CD4-positive, CD25-positive, alpha-beta regulatory T cell (primary cell): ENCODE measurements around the gene NACC2. TPM values are rescaled to one million over a fixed set of nuclear protein-coding genes. Genes with fewer than 3 reads are reported as not detected.
A peak's percentile ranks its signal among the peaks of the same experiment; 100 is the strongest.

Experiments used
- ATAC-seq, 2 donors: fragments of 150-1000 bp; cut with Tn5 transposase; one replicate each; pipeline ENCODE4 v1.10.0; 2021; ENCODE audit warnings: low read depth in 2 of 2, moderate number of reproducible peaks in 2 of 2, moderate library complexity in 1 of 2
- DNase-seq, 3 donors: peaks; one replicate each; pipeline versions ENCODE4 v3.0.0 to v3.0.0-alpha.2; 2012 to 2022; ENCODE audit warnings: mixed read lengths in 1 of 3
- H3K27ac ChIP-seq: one replicate; pipeline ENCODE4 v1.7.0; 2013; ENCODE audit warnings: mild to moderate bottlenecking, low read length; ENCODE audit not compliant: insufficient read depth, poor library complexity, severe bottlenecking
- H3K27me3 ChIP-seq: one replicate; pipeline ENCODE4 v1.7.0; 2013; ENCODE audit warnings: low read length; ENCODE audit not compliant: control insufficient read depth, insufficient read depth
- H3K36me3 ChIP-seq: one replicate; pipeline ENCODE4 v1.7.0; 2013; ENCODE audit warnings: mild to moderate bottlenecking, low read length, moderate library complexity; ENCODE audit not compliant: control insufficient read depth, insufficient read depth
- H3K4me1 ChIP-seq: 2 replicates; pipeline ENCODE4 v1.7.0; 2013; ENCODE audit warnings: mild to moderate bottlenecking, low read length; ENCODE audit not compliant: insufficient read depth, control insufficient read depth, poor library complexity, severe bottlenecking
- H3K4me3 ChIP-seq: one replicate; pipeline ENCODE4 v1.7.0; 2013; ENCODE audit warnings: low read depth, mild to moderate bottlenecking, low read length, moderate library complexity
- H3K9me3 ChIP-seq, 2 experiments: 1 replicate in 1 of 2; 2 replicates in 1 of 2; pipeline ENCODE4 v1.7.0; 2013; ENCODE audit warnings: low read length in 2 of 2, mild to moderate bottlenecking in 1 of 2, moderate library complexity in 1 of 2; ENCODE audit not compliant: control insufficient read depth in 2 of 2
- H3K27ac Mint-ChIP-seq, 3 donors: one replicate each; pipeline ENCODE4 v1.8.0; 2020 to 2022; ENCODE audit warnings: mild to moderate bottlenecking in 3 of 3, mixed read lengths in 3 of 3, moderate library complexity in 2 of 3
- H3K27me3 Mint-ChIP-seq: one replicate; pipeline ENCODE4 v1.8.0; 2022; ENCODE audit warnings: mild to moderate bottlenecking, mixed read lengths
- H3K36me3 Mint-ChIP-seq: one replicate; pipeline ENCODE4 v1.8.0; 2020; ENCODE audit warnings: mixed read lengths
- H3K4me1 Mint-ChIP-seq, 4 donors: one replicate each; pipeline ENCODE4 v1.8.0; 2020 to 2022; ENCODE audit warnings: mixed read lengths in 4 of 4, mild to moderate bottlenecking in 1 of 4
- H3K4me3 Mint-ChIP-seq, 4 donors: one replicate each; pipeline ENCODE4 v1.8.0; 2020 to 2022; ENCODE audit warnings: mild to moderate bottlenecking in 4 of 4, mixed read lengths in 4 of 4, moderate library complexity in 3 of 4
- H3K9me3 Mint-ChIP-seq, 7 donors: one replicate each; pipeline ENCODE4 v1.8.0; 2020 to 2022; ENCODE audit warnings: mixed read lengths in 7 of 7, mild to moderate bottlenecking in 3 of 7, moderate library complexity in 2 of 7
- polyA plus RNA-seq, 4 donors: library from polyadenylated mRNA; unstranded; fragments of 300-500 nt; fragmentation: Illumina TruSeq; gene quantifications; one replicate each; pipeline ENCODE4 v1.2.3, GENCODE V29; 2021
- total RNA-seq: library from RNA; stranded (reverse); gene quantifications from one replicate; pipeline ENCODE4 v1.2.3, GENCODE V29; 2022

The NACC2 gene
- total and polyA plus RNA-seq, 5 donors from 2014 or later: 0.76 to 4.8 (median 1.0) TPM

- ATAC-seq (no peak), DNase-seq (no peak)
- Histone ChIP-seq H3K27me3 (no peaks in the 10 kb centered on the region), H3K4me3 (no peak overlapping the region), H3K9me3 (no peaks in the 10 kb centered on the region), H3K4me1 (peaks cover 17% of the 10 kb centered on the region), H3K27ac (no peak overlapping the region), H3K36me3 (no peaks in the 10 kb centered on the region)
- H3K9me3 Mint-ChIP-seq: no peaks in the 10 kb centered on the region
- H3K27me3 Mint-ChIP-seq: peaks cover 26% of the 10 kb centered on the region
- no peak overlapping the region for H3K27ac Mint-ChIP-seq
- H3K4me1 Mint-ChIP-seq: peaks cover 5 to 34% (median 18%) of the 10 kb centered on the region in 4 donors
- no peaks in the 10 kb centered on the region for H3K36me3 Mint-ChIP-seq
- peak overlapping the region in 2 of 4 donors; percentile 2 to 76 for H3K4me3 Mint-ChIP-seq
Measured at GRCh38 chr9:135963938-135964337, 131.2 kb downstream of the NACC2 start.

GRCh38 chr9:135963338-135963737 lies 131.8 kb downstream of the NACC2 start:
- Histone ChIP-seq H3K9me3 (no peaks in the 10 kb centered on the region), H3K4me3 (no peak overlapping the region), H3K27me3 (no peaks in the 10 kb centered on the region), H3K27ac (no peak overlapping the region), H3K36me3 (no peaks in the 10 kb centered on the region), H3K4me1 (peaks cover 17% of the 10 kb centered on the region)
- no peak for DNase-seq
- Mint-ChIP-seq H3K4me1 (peaks cover 5 to 39% (median 22%) of the 10 kb centered on the region in 4 donors), H3K27me3 (peaks cover 26% of the 10 kb centered on the region), H3K27ac (peak overlapping the region in 1 of 3 donors; percentile 71), H3K9me3 (no peaks in the 10 kb centered on the region), H3K4me3 (peak overlapping the region in 2 of 4 donors; percentile 51 to 76), H3K36me3 (no peaks in the 10 kb centered on the region)
- ATAC-seq: no peak

GRCh38 chr9:135962696-135963307 lies 132.3 kb downstream of the NACC2 start:
- peak overlapping the region in 3 of 4 donors; percentile 15 to 76 (median 29) for H3K4me3 Mint-ChIP-seq
- H3K36me3 Mint-ChIP-seq: no peaks in the 10 kb centered on the region
- Histone ChIP-seq H3K9me3 (no peaks in the 10 kb centered on the region), H3K36me3 (no peaks in the 10 kb centered on the region), H3K4me3 (no peak overlapping the region), H3K27ac (no peak overlapping the region), H3K4me1 (peaks cover 17% of the 10 kb centered on the region), H3K27me3 (no peaks in the 10 kb centered on the region)
- H3K4me1 Mint-ChIP-seq: peaks cover 5 to 41% (median 22%) of the 10 kb centered on the region in 4 donors
- DNase-seq (no peak), ATAC-seq (no peak)
- H3K27me3 Mint-ChIP-seq: peaks cover 26% of the 10 kb centered on the region
- H3K27ac Mint-ChIP-seq: peak overlapping the region in 2 of 3 donors; percentile 71 to 72
- H3K9me3 Mint-ChIP-seq: no peaks in the 10 kb centered on the region

GRCh38 chr9:135961811-135962695 lies 133.0 kb downstream of the NACC2 start:
- Histone ChIP-seq H3K9me3 (no peaks in the 10 kb centered on the region), H3K36me3 (no peaks in the 10 kb centered on the region), H3K4me3 (peak overlapping the region; percentile 60), H3K4me1 (peaks cover 17% of the 10 kb centered on the region), H3K27ac (no peak overlapping the region), H3K27me3 (no peaks in the 10 kb centered on the region)
- no peak for DNase-seq
- H3K27ac Mint-ChIP-seq: peak overlapping the region in 2 of 3 donors; percentile 80 to 92
- H3K4me3 Mint-ChIP-seq: peak overlapping the region; percentile 75 to 88 (median 86)
- no peak for ATAC-seq
- peaks cover 5 to 36% (median 17%) of the 10 kb centered on the region in 4 donors for H3K4me1 Mint-ChIP-seq
- peaks cover 21% of the 10 kb centered on the region for H3K27me3 Mint-ChIP-seq
- no peaks in the 10 kb centered on the region for H3K36me3 Mint-ChIP-seq
- no peaks in the 10 kb centered on the region for H3K9me3 Mint-ChIP-seq

- ATAC-seq (peak; percentile 93), DNase-seq (peak; percentile 92 to 97 (median 95))
- Histone ChIP-seq H3K27me3 (no peaks in the 10 kb centered on the region), H3K36me3 (no peaks in the 10 kb centered on the region), H3K4me1 (peaks cover 17% of the 10 kb centered on the region), H3K4me3 (peak within 1 kb of the TSS; percentile 60), H3K27ac (peak within 1 kb of the TSS; percentile 57), H3K9me3 (no peaks in the 10 kb centered on the region)
- peak within 1 kb of the TSS; percentile 79 to 93 (median 92) for H3K27ac Mint-ChIP-seq
- no peaks in the 10 kb centered on the region for H3K36me3 Mint-ChIP-seq
- peak within 1 kb of the TSS; percentile 88 to 93 (median 88) for H3K4me3 Mint-ChIP-seq
- peaks cover 21% of the 10 kb centered on the region for H3K27me3 Mint-ChIP-seq
- H3K9me3 Mint-ChIP-seq: no peaks in the 10 kb centered on the region
- peaks cover 5 to 39% (median 18%) of the 10 kb centered on the region in 4 donors for H3K4me1 Mint-ChIP-seq
Measured at GRCh38 chr9:135961277-135961715, 133.8 kb downstream of the NACC2 start, which contains the start of gene UBAC1. TSS of gene UBAC1 (minus strand) at chr9:135961373. CDS start at chr9:135961162, 211 bp downstream.

GRCh38 chr9:135960411-135961276 lies 134.4 kb downstream of the NACC2 start:
- peak in 1 of 3 donors; percentile 20 for DNase-seq
- no peaks in the 10 kb centered on the region for H3K9me3 Mint-ChIP-seq

GRCh38 chr9:135959814-135960213 lies 135.3 kb downstream of the NACC2 start:
- no peaks in the 10 kb centered on the region for H3K9me3 Mint-ChIP-seq

More at GRCh38 chr9:135960411-135961276, 134.4 kb downstream of the NACC2 start:
- Histone ChIP-seq H3K27ac (peak overlapping the region; percentile 57), H3K9me3 (no peaks in the 10 kb centered on the region), H3K36me3 (no peaks in the 10 kb centered on the region), H3K4me3 (peak overlapping the region; percentile 58), H3K27me3 (no peaks in the 10 kb centered on the region), H3K4me1 (peaks cover 17% of the 10 kb centered on the region)
- H3K4me1 Mint-ChIP-seq: peaks cover 5 to 41% (median 18%) of the 10 kb centered on the region in 4 donors
- no peak for ATAC-seq
- H3K36me3 Mint-ChIP-seq: no peaks in the 10 kb centered on the region
- H3K27ac Mint-ChIP-seq: peak overlapping the region in 2 of 3 donors; percentile 55 to 93
- peak overlapping the region; percentile 86 to 93 (median 88) for H3K4me3 Mint-ChIP-seq
- H3K27me3 Mint-ChIP-seq: peaks cover 21% of the 10 kb centered on the region

More at GRCh38 chr9:135959814-135960213, 135.3 kb downstream of the NACC2 start:
- Histone ChIP-seq H3K36me3 (peaks cover 2% of the 10 kb centered on the region), H3K27me3 (no peaks in the 10 kb centered on the region), H3K27ac (no peak overlapping the region), H3K4me3 (peak overlapping the region; percentile 58), H3K4me1 (peaks cover 17% of the 10 kb centered on the region), H3K9me3 (no peaks in the 10 kb centered on the region)
- Mint-ChIP-seq H3K4me3 (peak overlapping the region; percentile 86 to 93 (median 88)), H3K4me1 (peaks cover 5 to 41% (median 18%) of the 10 kb centered on the region in 4 donors), H3K27ac (peak overlapping the region in 2 of 3 donors; percentile 43 to 93), H3K27me3 (peaks cover 17% of the 10 kb centered on the region), H3K36me3 (no peaks in the 10 kb centered on the region)
- no peak for ATAC-seq
- no peak for DNase-seq
